Karpas-422 (cell line): ENCODE results near the gene TMEM18. TPM values are rescaled to one million over a fixed set of nuclear protein-coding genes. Genes with fewer than 3 reads are reported as not detected.

Source experiments
- DNase-seq: peaks from one replicate; pipeline ENCODE4 v3.0.0-alpha.2; 2015
- H2AFZ ChIP-seq: fragments of 200-600 bp; sonication (generic); 2 replicates; pipeline ENCODE4 v1.6.1; 2014; ENCODE audit warnings: antibody characterized with exemption, low read length, mixed read lengths
- H3K27ac ChIP-seq: fragments of 200-600 bp; sonication (generic); 2 replicates; pipeline ENCODE4 v1.5.1; 2014; ENCODE audit warnings: mild to moderate bottlenecking, low read length, moderate library complexity
- H3K27me3 ChIP-seq: fragments of 200-600 bp; sonication (generic); 2 replicates; pipeline ENCODE4 v1.6.1; 2014; ENCODE audit warnings: low read length, mixed read lengths
- H3K36me3 ChIP-seq: fragments of 200-600 bp; sonication (generic); 2 replicates; pipeline ENCODE4 v1.6.1; 2014; ENCODE audit warnings: low read length, mixed read lengths; ENCODE audit not compliant: insufficient read depth
- H3K4me1 ChIP-seq: fragments of 200-600 bp; sonication (generic); 2 replicates; pipeline ENCODE4 v1.6.1; 2014; ENCODE audit warnings: mild to moderate bottlenecking, low read length, mixed read lengths
- H3K4me2 ChIP-seq: fragments of 200-600 bp; sonication (generic); 2 replicates; pipeline ENCODE4 v1.6.1; 2014; ENCODE audit warnings: low read length, low read depth, mild to moderate bottlenecking; ENCODE audit not compliant: poor library complexity, severe bottlenecking
- H3K4me3 ChIP-seq: fragments of 200-600 bp; sonication (generic); 2 replicates; pipeline ENCODE4 v1.5.1; 2014; ENCODE audit warnings: mild to moderate bottlenecking, antibody characterized with exemption, low read length, mixed read lengths
- H3K79me2 ChIP-seq: fragments of 200-600 bp; sonication (generic); 2 replicates; pipeline ENCODE4 v1.6.1; 2014; ENCODE audit warnings: mild to moderate bottlenecking, low read length, mixed read lengths
- H3K9ac ChIP-seq: fragments of 200-600 bp; sonication (generic); 2 replicates; pipeline ENCODE4 v1.6.0; 2014; ENCODE audit warnings: low read length
- H3K9me2 ChIP-seq: fragments of 200-600 bp; sonication (generic), shearing (Covaris generic); replicated peaks from 2 replicates; pipeline ENCODE4 v1.6.0; 2014; ENCODE audit warnings: mild to moderate bottlenecking, low read length, moderate library complexity; ENCODE audit not compliant: insufficient read depth
- H3K9me3 ChIP-seq: fragments of 300-700, 200-600 bp; sonication (generic); 2 replicates; pipeline ENCODE4 v1.6.1; 2014; ENCODE audit warnings: low read length, mixed read lengths
- H4K20me1 ChIP-seq: fragments of 200-600 bp; sonication (generic); 2 replicates; pipeline ENCODE4 v1.6.1; 2014; ENCODE audit warnings: mild to moderate bottlenecking, antibody characterized with exemption, low read length, low read depth; ENCODE audit not compliant: insufficient read depth
- total RNA-seq: library from RNA; depleted of rRNA; stranded (reverse); fragments of >200 nt; shearing (Covaris generic); gene quantifications from 2 replicates; pipeline ENCODE4 v1.2.3, GENCODE V29; 2014; ENCODE audit warnings: low replicate concordance

TMEM18 gene
- total RNA-seq, 1 experiment from 2014 or later, result 48.6 TPM

- H2AFZ ChIP-seq, result no peak overlapping the region
- no peak overlapping the region for H3K4me3 ChIP-seq
- no peaks in the 10 kb centered on the region for H3K79me2 ChIP-seq
- H4K20me1 ChIP-seq, result no peaks in the 10 kb centered on the region
- no peak overlapping the region for H3K9ac ChIP-seq
- H3K4me2 ChIP-seq, result no peak overlapping the region
- no peak overlapping the region for H3K27ac ChIP-seq
- no peak for DNase-seq
- no peaks in the 10 kb centered on the region for H3K9me3 ChIP-seq
- peaks cover 30% of the 10 kb centered on the region for H3K4me1 ChIP-seq
- no peaks in the 10 kb centered on the region for H3K27me3 ChIP-seq
- no peaks in the 10 kb centered on the region for H3K36me3 ChIP-seq
- H3K9me2 ChIP-seq, result no peaks in the 10 kb centered on the region
Measured at GRCh38 chr2:658426-658825, 18.8 kb downstream of the TMEM18 start.

GRCh38 chr2:657766-658165 is 19.4 kb downstream of the TMEM18 start:
- Histone ChIP-seq H3K36me3 (no peaks in the 10 kb centered on the region), H3K4me2 (no peak overlapping the region), H3K27me3 (no peaks in the 10 kb centered on the region), H3K9me2 (no peaks in the 10 kb centered on the region), H3K79me2 (no peaks in the 10 kb centered on the region), H4K20me1 (no peaks in the 10 kb centered on the region), H3K9me3 (no peaks in the 10 kb centered on the region), H2AFZ (no peak overlapping the region), H3K4me3 (no peak overlapping the region), H3K4me1 (peaks cover 25% of the 10 kb centered on the region), H3K27ac (no peak overlapping the region), H3K9ac (no peak overlapping the region)
- no peak for DNase-seq

GRCh38 chr2:656676-657075 is 20.5 kb downstream of the TMEM18 start:
- Histone ChIP-seq H2AFZ (no peak overlapping the region), H3K9me3 (no peaks in the 10 kb centered on the region), H3K4me3 (no peak overlapping the region), H3K9ac (no peak overlapping the region), H4K20me1 (no peaks in the 10 kb centered on the region), H3K79me2 (no peaks in the 10 kb centered on the region), H3K9me2 (no peaks in the 10 kb centered on the region), H3K27ac (no peak overlapping the region), H3K4me2 (no peak overlapping the region), H3K27me3 (no peaks in the 10 kb centered on the region), H3K36me3 (no peaks in the 10 kb centered on the region), H3K4me1 (peaks cover 18% of the 10 kb centered on the region)
- no peak for DNase-seq

GRCh38 chr2:655626-656025 is 21.6 kb downstream of the TMEM18 start:
- DNase-seq, result no peak
- no peaks in the 10 kb centered on the region for H3K36me3 ChIP-seq
- H3K4me1 ChIP-seq, result peaks cover 18% of the 10 kb centered on the region
- no peak overlapping the region for H3K4me2 ChIP-seq
- no peaks in the 10 kb centered on the region for H3K27me3 ChIP-seq
- no peaks in the 10 kb centered on the region for H3K9me2 ChIP-seq
- H3K27ac ChIP-seq, result no peak overlapping the region
- no peaks in the 10 kb centered on the region for H4K20me1 ChIP-seq
- H3K4me3 ChIP-seq, result no peak overlapping the region
- no peak overlapping the region for H3K9ac ChIP-seq
- H3K9me3 ChIP-seq, result no peaks in the 10 kb centered on the region
- no peaks in the 10 kb centered on the region for H3K79me2 ChIP-seq
- H2AFZ ChIP-seq, result peak overlapping the region; percentile 2; the same call in 1 of the 2 replicates

- Histone ChIP-seq H3K9ac (no peak overlapping the region), H3K27me3 (no peaks in the 10 kb centered on the region), H3K9me2 (no peaks in the 10 kb centered on the region), H4K20me1 (no peaks in the 10 kb centered on the region), H3K9me3 (no peaks in the 10 kb centered on the region), H3K36me3 (no peaks in the 10 kb centered on the region), H3K79me2 (no peaks in the 10 kb centered on the region), H3K4me3 (no peak overlapping the region), H3K4me2 (no peak overlapping the region), H3K4me1 (peaks cover 18% of the 10 kb centered on the region), H3K27ac (no peak overlapping the region), H2AFZ (no peak overlapping the region)
- DNase-seq, result no peak
Measured at GRCh38 chr2:654896-655295, 22.3 kb downstream of the TMEM18 start.

- Histone ChIP-seq H3K9me3 (no peaks in the 10 kb centered on the region), H3K9ac (no peak overlapping the region), H3K4me3 (no peak overlapping the region), H2AFZ (no peak overlapping the region), H3K27ac (no peak overlapping the region), H3K27me3 (no peaks in the 10 kb centered on the region), H3K9me2 (no peaks in the 10 kb centered on the region), H3K79me2 (no peaks in the 10 kb centered on the region), H4K20me1 (no peaks in the 10 kb centered on the region), H3K4me1 (peaks cover 18% of the 10 kb centered on the region), H3K4me2 (no peak overlapping the region), H3K36me3 (no peaks in the 10 kb centered on the region)
- DNase-seq, result no peak
Measured at GRCh38 chr2:653645-654425, 23.4 kb downstream of the TMEM18 start.

GRCh38 chr2:652881-653480 is 24.2 kb downstream of the TMEM18 start:
- Histone ChIP-seq H3K27me3 (no peaks in the 10 kb centered on the region), H3K79me2 (no peaks in the 10 kb centered on the region), H2AFZ (no peak overlapping the region), H4K20me1 (no peaks in the 10 kb centered on the region), H3K4me3 (no peak overlapping the region), H3K27ac (no peak overlapping the region), H3K9ac (no peak overlapping the region), H3K9me3 (no peaks in the 10 kb centered on the region), H3K4me2 (no peak overlapping the region), H3K36me3 (no peaks in the 10 kb centered on the region), H3K9me2 (no peaks in the 10 kb centered on the region), H3K4me1 (peaks cover 20% of the 10 kb centered on the region)
- no peak for DNase-seq

GRCh38 chr2:651951-652373 is 25.2 kb downstream of the TMEM18 start:
- DNase-seq, result no peak
- no peaks in the 10 kb centered on the region for H3K27me3 ChIP-seq
- no peaks in the 10 kb centered on the region for H3K36me3 ChIP-seq

More at GRCh38 chr2:651951-652373, 25.2 kb downstream of the TMEM18 start:
- no peaks in the 10 kb centered on the region for H3K9me2 ChIP-seq
- no peak overlapping the region for H2AFZ ChIP-seq
- H3K4me2 ChIP-seq, result no peak overlapping the region
- no peak overlapping the region for H3K27ac ChIP-seq
- no peak overlapping the region for H3K9ac ChIP-seq
- H3K4me1 ChIP-seq, result peaks cover 30% of the 10 kb centered on the region
- no peaks in the 10 kb centered on the region for H3K79me2 ChIP-seq
- H4K20me1 ChIP-seq, result no peaks in the 10 kb centered on the region
- no peak overlapping the region for H3K4me3 ChIP-seq
- no peaks in the 10 kb centered on the region for H3K9me3 ChIP-seq
